ENCODE results near the gene FOXO6. TPM values are rescaled to one million over a fixed set of nuclear protein-coding genes. Genes with fewer than 3 reads are reported as not detected.

FOXO6 gene
- total and polyA plus RNA-seq, 10 of the 15 experiments (the other 5 are each of a cell fraction or from before 2014, with no cell fraction given) = 0.37 TPM; not detected in 9

GRCh38 chr1:41370225-41370624, 9.0 kb downstream of the FOXO6 start (continued):
- TF ChIP-seq ZBTB40 (IDR thresholded peaks at IDR 0.05; ENCODE audit: borderline replicate concordance) = no peak

GRCh38 chr1:41370756-41371420, 9.7 kb downstream of the FOXO6 start:
- Histone ChIP-seq H3K36me3 (ENCODE audit: control insufficient read depth in 2 of 2, insufficient read depth in 2 of 2, low read length in 1 of 2) (no peaks in the 10 kb centered on the region), H3K4me3 (no peak overlapping the region), H3K27me3 (replicated peaks in 1 of 2; ENCODE audit: control insufficient read depth in 2 of 2, insufficient read depth in 2 of 2, low read length in 1 of 2) (peaks cover 0 to 2% of the 10 kb centered on the region in 2 experiments; a peak in 1 of 4 replicates), H3K79me2 (ENCODE audit: control insufficient read depth, insufficient read depth, low read length) (no peaks in the 10 kb centered on the region), H3K27ac (ENCODE audit: control insufficient read depth, insufficient read depth) (no peak overlapping the region), H2AFZ (ENCODE audit: control insufficient read depth, low read depth, low read length) (no peak overlapping the region), H4K20me1 (ENCODE audit: control insufficient read depth, insufficient read depth) (no peaks in the 10 kb centered on the region; the same call in 1 of the 2 replicates), H3K4me1 (ENCODE audit: control insufficient read depth, insufficient read depth, low read length) (peaks cover 2% of the 10 kb centered on the region; the same call in 1 of the 2 replicates), H3K9ac (ENCODE audit: control insufficient read depth, insufficient read depth, low read length) (no peak overlapping the region), H3K9me3 (replicated peaks; ENCODE audit: control insufficient read depth, insufficient read depth, low read length) (no peaks in the 10 kb centered on the region), H3K4me2 (ENCODE audit: control insufficient read depth, insufficient read depth) (no peak overlapping the region)
- no peak for DNase-seq (ENCODE audit: low read depth, low spot score)
- FAIRE-seq = no peak
- WGBS (ENCODE audit: insufficient coverage, insufficient replicate concordance, low lambda C conversion rate, missing lambda C conversion rate) = 0% methylated on average over 5 of the region's 5 CpGs
- ChIA-PET SMC1A (ENCODE audit: uncharacterized antibody, unreplicated experiment) (interaction anchor here (0.8 to 1.5 kb wide), 2 partner anchors 30 to 44 kb away, joined by 4 read pairs; no protein-coding TSS in a partner anchor), POLR2A (interaction anchor here (0.6 to 1.1 kb wide), 2 partner anchors 9 to 17 kb away, joined by 3 to 4 read pairs; no protein-coding TSS in a partner anchor), RAD21 (ENCODE audit: unreplicated experiment) (no interaction called here), CTCF (interaction anchor here (1.5 kb wide), 1 partner anchor 10 kb away, joined by 4 read pairs; no protein-coding TSS in a partner anchor)
- no TSS peak for BruUV-seq (replicated peaks)
- intact Hi-C loops (cut with micrococcal nuclease; ENCODE audit: unreplicated experiment) (no loop called here), in situ Hi-C loops (cut with MboI) (no loop called here)
- ATAC-seq = no peak
- TF ChIP-seq IRF3 (IDR thresholded peaks at IDR 0.05) (no peak), ATF2 (IDR thresholded peaks at IDR 0.05; ENCODE audit: low read length) (no peak), TBL1XR1 (IDR thresholded peaks at IDR 0.05; ENCODE audit: low read depth, low read length) (no peak), JUNB (IDR thresholded peaks at IDR 0.05) (no peak), PBX3 (IDR thresholded peaks at IDR 0.05; ENCODE audit: insufficient replicate concordance, low read depth, low read length) (no peak), EP300 (IDR thresholded peaks at IDR 0.05; ENCODE audit: borderline replicate concordance in 1 of 2, control insufficient read depth in 1 of 2, low read depth in 2 of 2, low read length in 2 of 2) (no peak), ZNF274 (IDR thresholded peaks at IDR 0.05; ENCODE audit: insufficient read depth, insufficient read length) (no peak), RFX5 (IDR thresholded peaks at IDR 0.05; ENCODE audit: low read depth, low read length) (no peak), CEBPB (IDR thresholded peaks at IDR 0.05; ENCODE audit: borderline replicate concordance in 1 of 2, low read depth in 2 of 2, low read length in 2 of 2) (no peak), NFYA (IDR thresholded peaks at IDR 0.05; ENCODE audit: borderline replicate concordance, low read depth, low read length) (no peak), EGR1 (IDR thresholded peaks at IDR 0.05; ENCODE audit: borderline replicate concordance in 1 of 2, low read depth in 2 of 2, low read length in 2 of 2) (no peak), PAX5 (IDR thresholded peaks at IDR 0.05; ENCODE audit: borderline replicate concordance, low read depth, low read length) (no peak)
